ENCODE measurements around the gene DGCR2.

Gene DGCR2

GRCh38 chr22:19043121-19044085 is 78.8 kb downstream of the DGCR2 start:
- Histone ChIP-seq H3K27me3 (replicated peaks; ENCODE audit: control insufficient read depth, insufficient read depth, low read length) (no peaks in the 10 kb centered on the region), H3K36me3 (ENCODE audit: control insufficient read depth, insufficient read depth, low read length) (peaks cover 53% of the 10 kb centered on the region), H3K4me3 (replicated peaks; ENCODE audit: low read depth, low read length) (no peak overlapping the region)
- DNase-seq (ENCODE audit: extremely low read depth, insufficient read length) = no peak
- TF ChIP-seq CTCF (IDR thresholded peaks at IDR 0.05; ENCODE audit: insufficient read depth, low read length, poor library complexity, severe bottlenecking) = no peak

- no peak for TF ChIP-seq CTCF (IDR thresholded peaks at IDR 0.05; ENCODE audit: insufficient read depth, low read length, poor library complexity, severe bottlenecking)
- Histone ChIP-seq H3K4me3 (replicated peaks; ENCODE audit: low read depth, low read length) (no peak overlapping the region), H3K27me3 (replicated peaks; ENCODE audit: control insufficient read depth, insufficient read depth, low read length) (no peaks in the 10 kb centered on the region), H3K36me3 (ENCODE audit: control insufficient read depth, insufficient read depth, low read length) (peaks cover 52% of the 10 kb centered on the region)
- no peak for DNase-seq (ENCODE audit: extremely low read depth, insufficient read length)
Observed at GRCh38 chr22:19042285-19043120, 79.7 kb downstream of the DGCR2 start.

GRCh38 chr22:19041704-19042074 is 80.5 kb downstream of the DGCR2 start:
- no peak overlapping the region for H3K4me3 ChIP-seq (replicated peaks; ENCODE audit: low read depth, low read length)
- H3K36me3 ChIP-seq (ENCODE audit: control insufficient read depth, insufficient read depth, low read length) = peaks cover 45% of the 10 kb centered on the region
- TF ChIP-seq CTCF (IDR thresholded peaks at IDR 0.05; ENCODE audit: insufficient read depth, low read length, poor library complexity, severe bottlenecking) = no peak
- no peak for DNase-seq (ENCODE audit: extremely low read depth, insufficient read length)
- no peaks in the 10 kb centered on the region for H3K27me3 ChIP-seq (replicated peaks; ENCODE audit: control insufficient read depth, insufficient read depth, low read length)

- DNase-seq (ENCODE audit: extremely low read depth, insufficient read length) = no peak
- peaks cover 41% of the 10 kb centered on the region for H3K36me3 ChIP-seq (ENCODE audit: control insufficient read depth, insufficient read depth, low read length)
- no peak overlapping the region for H3K4me3 ChIP-seq (replicated peaks; ENCODE audit: low read depth, low read length)
- no peaks in the 10 kb centered on the region for H3K27me3 ChIP-seq (replicated peaks; ENCODE audit: control insufficient read depth, insufficient read depth, low read length)
- TF ChIP-seq CTCF (IDR thresholded peaks at IDR 0.05; ENCODE audit: insufficient read depth, low read length, poor library complexity, severe bottlenecking) = no peak
Observed at GRCh38 chr22:19040888-19041703, 81.1 kb downstream of the DGCR2 start.

GRCh38 chr22:19040391-19040861 is 81.8 kb downstream of the DGCR2 start:
- no peak for TF ChIP-seq CTCF (IDR thresholded peaks at IDR 0.05; ENCODE audit: insufficient read depth, low read length, poor library complexity, severe bottlenecking)
- Histone ChIP-seq H3K36me3 (ENCODE audit: control insufficient read depth, insufficient read depth, low read length) (peaks cover 39% of the 10 kb centered on the region), H3K4me3 (replicated peaks; ENCODE audit: low read depth, low read length) (no peak overlapping the region), H3K27me3 (replicated peaks; ENCODE audit: control insufficient read depth, insufficient read depth, low read length) (no peaks in the 10 kb centered on the region)
- DNase-seq (ENCODE audit: extremely low read depth, insufficient read length) = no peak

All from GM06990 (cell line).